Chondrocyte (in vitro differentiated cells): ENCODE measurements around the gene CDC42EP2. TPM values are rescaled to one million over a fixed set of nuclear protein-coding genes. Genes with fewer than 3 reads are reported as not detected.

Source experiments
- DNase-seq: peaks from one replicate; pipeline ENCODE4 v3.0.0; 2021; ENCODE audit warnings: mixed read lengths, low spot score
- H3K27ac Mint-ChIP-seq: one replicate; pipeline ENCODE4 v1.8.0; 2021; ENCODE audit warnings: mild to moderate bottlenecking, moderate library complexity, mixed read lengths; ENCODE audit not compliant: unreplicated experiment
- H3K27me3 Mint-ChIP-seq: 2 replicates; pipeline ENCODE4 v1.8.0; 2021; ENCODE audit warnings: low read depth, mixed read lengths
- H3K36me3 Mint-ChIP-seq: 2 replicates; pipeline ENCODE4 v1.8.0; 2021; ENCODE audit warnings: low read depth, mixed read lengths
- H3K4me1 Mint-ChIP-seq: 2 replicates; pipeline ENCODE4 v1.8.0; 2021; ENCODE audit warnings: low read depth, mild to moderate bottlenecking, mixed read lengths
- H3K4me3 Mint-ChIP-seq: one replicate; pipeline ENCODE4 v1.8.0; 2021; ENCODE audit warnings: mild to moderate bottlenecking, moderate library complexity, mixed read lengths; ENCODE audit not compliant: unreplicated experiment
- H3K9me3 Mint-ChIP-seq: 2 replicates; pipeline ENCODE4 v1.8.0; 2021; ENCODE audit warnings: low read depth, mixed read lengths
- CTCF ChIP-seq: fragments of 200-600 bp; sonication (generic); IDR thresholded peaks from 2 replicates; pipeline ENCODE4 v1.5.0; 2021; ENCODE audit warnings: antibody characterized with exemption, mild to moderate bottlenecking, moderate library complexity
- total RNA-seq: library from RNA; stranded (reverse); gene quantifications from 3 replicates; pipeline ENCODE4 v1.2.1, GENCODE V29; 2021

The CDC42EP2 gene
- total RNA-seq, 1 donor from 2014 or later = 12.8 TPM

GRCh38 chr11:65309006-65309405 lies 5.7 kb upstream of the CDC42EP2 start:
- H3K9me3 Mint-ChIP-seq = no peaks in the 10 kb centered on the region
- H3K4me3 Mint-ChIP-seq = no peak overlapping the region
- H3K27ac Mint-ChIP-seq = no peak overlapping the region
- no peak for TF ChIP-seq CTCF
- no peaks in the 10 kb centered on the region for H3K36me3 Mint-ChIP-seq
- DNase-seq = no peak
- H3K4me1 Mint-ChIP-seq = peaks cover 34% of the 10 kb centered on the region
- no peaks in the 10 kb centered on the region for H3K27me3 Mint-ChIP-seq

GRCh38 chr11:65310215-65310614 lies 4.5 kb upstream of the CDC42EP2 start:
- Mint-ChIP-seq H3K36me3 (no peaks in the 10 kb centered on the region), H3K4me3 (no peak overlapping the region), H3K4me1 (peaks cover 34% of the 10 kb centered on the region), H3K27me3 (no peaks in the 10 kb centered on the region), H3K27ac (no peak overlapping the region), H3K9me3 (no peaks in the 10 kb centered on the region)
- DNase-seq = no peak
- TF ChIP-seq CTCF = no peak

- Mint-ChIP-seq H3K27me3 (no peaks in the 10 kb centered on the region), H3K4me3 (no peak overlapping the region), H3K9me3 (no peaks in the 10 kb centered on the region), H3K36me3 (no peaks in the 10 kb centered on the region), H3K27ac (no peak overlapping the region), H3K4me1 (peaks cover 31% of the 10 kb centered on the region)
- TF ChIP-seq CTCF = no peak
- DNase-seq = no peak
These were observed 3.9 kb upstream of the CDC42EP2 start for GRCh38 chr11:65310736-65311135.

DNA sequence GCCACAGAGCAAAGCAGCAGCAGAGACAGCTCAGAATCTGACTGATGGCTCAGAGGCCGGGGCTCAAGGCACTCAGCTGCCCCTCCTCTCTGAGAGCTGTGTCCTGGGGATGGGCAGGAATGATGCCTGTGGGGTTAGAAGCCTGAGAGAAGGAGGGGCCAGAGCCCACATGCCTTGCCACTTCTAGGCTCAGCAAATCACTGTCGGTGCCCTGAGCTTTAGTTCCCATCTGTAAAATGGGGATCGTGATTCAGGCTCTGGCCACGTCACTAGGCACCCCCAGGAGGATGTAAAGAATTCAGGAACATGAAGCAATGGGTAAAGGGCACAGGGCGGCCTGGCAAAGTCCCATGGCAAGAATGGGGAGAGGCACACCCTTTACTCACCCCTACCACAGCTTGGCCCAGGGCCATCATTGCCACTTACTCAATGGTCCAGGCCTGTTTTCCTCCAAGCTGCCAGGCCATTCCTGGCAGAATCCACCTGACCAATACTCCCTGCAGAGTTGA lies 3.4 kb upstream of the CDC42EP2 start:
- peaks cover 31% of the 10 kb centered on the region for H3K4me1 Mint-ChIP-seq
- no peak overlapping the region for H3K4me3 Mint-ChIP-seq
- no peak for DNase-seq
- no peaks in the 10 kb centered on the region for H3K36me3 Mint-ChIP-seq
- no peaks in the 10 kb centered on the region for H3K9me3 Mint-ChIP-seq
- H3K27me3 Mint-ChIP-seq = no peaks in the 10 kb centered on the region
- no peak for TF ChIP-seq CTCF
- no peak overlapping the region for H3K27ac Mint-ChIP-seq

DNA sequence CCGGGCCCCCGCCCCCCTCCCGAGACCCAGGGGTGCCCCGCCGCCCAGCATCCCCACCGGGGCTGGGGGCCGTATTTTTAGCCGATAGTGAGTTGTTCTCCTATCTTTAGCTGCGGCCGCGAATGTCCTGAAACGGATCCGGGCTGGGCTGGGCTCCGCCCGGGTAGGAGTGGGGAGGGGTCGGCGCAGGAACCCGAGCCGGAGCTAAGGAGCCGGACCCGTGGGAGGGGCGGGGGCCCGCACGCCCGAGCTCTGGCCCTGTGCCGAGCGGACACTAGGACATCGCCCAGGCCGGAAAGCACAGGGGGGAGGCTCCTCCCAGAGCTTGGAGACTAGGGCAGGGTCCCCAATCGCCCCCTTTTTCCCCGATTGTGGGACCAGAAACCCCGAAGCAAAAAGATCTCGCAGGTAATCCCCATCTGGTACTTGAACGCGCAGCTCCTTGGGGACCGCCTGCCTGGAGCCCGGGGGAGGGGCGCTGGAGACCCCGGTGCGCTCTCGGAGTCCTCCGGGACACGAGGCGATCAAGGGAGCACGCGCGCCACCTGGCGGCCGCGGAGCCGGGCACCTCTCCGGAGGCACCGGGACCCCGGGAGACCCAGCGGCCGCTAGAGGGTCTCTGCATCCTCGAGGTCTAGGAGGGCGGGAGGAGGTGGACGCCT lies 669 bp downstream of the CDC42EP2 start:
- H3K4me3 Mint-ChIP-seq = peak overlapping the region; percentile 80
- DNase-seq = no peak
- H3K4me1 Mint-ChIP-seq = peaks cover 33% of the 10 kb centered on the region
- H3K9me3 Mint-ChIP-seq = no peaks in the 10 kb centered on the region
- H3K27ac Mint-ChIP-seq = peak overlapping the region; percentile 95
- no peaks in the 10 kb centered on the region for H3K27me3 Mint-ChIP-seq
- no peaks in the 10 kb centered on the region for H3K36me3 Mint-ChIP-seq
- peak; percentile 100 for TF ChIP-seq CTCF
